Measurements from ENCODE around the gene C3orf62.
A peak's percentile ranks its signal among the peaks of the same experiment; 100 is the strongest.
"Not testable (repeated sequence)": the region's sequence is repeated elsewhere in the genome, so short reads cannot be mapped to it uniquely, and the experiment has no call there.

C3orf62 gene

DNA sequence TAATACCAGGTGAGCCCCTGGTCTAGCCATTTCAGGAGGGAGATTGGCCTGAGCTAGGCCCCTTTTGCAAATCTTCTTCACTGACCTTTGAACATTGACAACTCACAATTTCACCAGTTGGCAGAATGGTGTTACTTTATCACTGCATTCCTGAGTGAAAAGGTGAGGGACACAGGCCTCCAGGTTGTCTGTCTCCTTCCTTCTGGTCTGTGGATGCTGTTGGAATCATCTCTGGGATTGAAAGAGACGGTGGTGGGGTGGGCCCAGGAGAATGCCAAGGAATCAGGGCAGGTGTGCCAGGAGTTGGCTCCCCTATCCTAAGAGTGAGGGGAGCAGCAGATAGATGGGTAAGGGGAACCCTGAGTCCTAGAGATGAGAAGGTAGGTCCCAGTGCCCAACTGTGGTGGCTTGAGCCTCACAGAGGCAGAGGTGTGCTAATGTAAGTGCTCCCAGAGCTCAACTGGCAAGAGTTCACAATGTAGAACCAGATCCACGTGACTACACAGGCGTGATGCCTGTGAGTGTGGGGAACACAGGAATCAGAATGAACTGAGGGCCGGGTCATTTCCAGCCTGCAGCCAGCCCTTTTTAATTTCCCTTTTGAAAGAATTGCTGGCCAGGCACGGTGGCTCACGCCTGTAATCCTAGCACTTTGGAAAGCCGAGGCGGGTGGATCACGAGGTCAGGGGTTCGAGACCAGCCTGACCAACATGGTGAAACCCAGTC lies 11.2 kb downstream of the C3orf62 start:
- no peak overlapping the region for H3K4me3 ChIP-seq (ENCODE audit: low read depth in 1 of 2, low read length in 2 of 2)
- H3K9ac ChIP-seq (ENCODE audit: low read length): no peak overlapping the region
- no peaks in the 10 kb centered on the region for H3K36me3 ChIP-seq (ENCODE audit: insufficient read depth, low read length)
- H3K27ac ChIP-seq (ENCODE audit: low read depth, low read length): no peak overlapping the region
- H3K9me3 ChIP-seq (ENCODE audit: low read length): no peaks in the 10 kb centered on the region
- peaks cover 9% of the 10 kb centered on the region for H3K4me1 ChIP-seq (ENCODE audit: insufficient read depth, low read length)
- no peaks in the 10 kb centered on the region for H3K27me3 ChIP-seq (ENCODE audit: control insufficient read depth in 1 of 2, insufficient read depth in 2 of 2, low read length in 2 of 2)

DNA sequence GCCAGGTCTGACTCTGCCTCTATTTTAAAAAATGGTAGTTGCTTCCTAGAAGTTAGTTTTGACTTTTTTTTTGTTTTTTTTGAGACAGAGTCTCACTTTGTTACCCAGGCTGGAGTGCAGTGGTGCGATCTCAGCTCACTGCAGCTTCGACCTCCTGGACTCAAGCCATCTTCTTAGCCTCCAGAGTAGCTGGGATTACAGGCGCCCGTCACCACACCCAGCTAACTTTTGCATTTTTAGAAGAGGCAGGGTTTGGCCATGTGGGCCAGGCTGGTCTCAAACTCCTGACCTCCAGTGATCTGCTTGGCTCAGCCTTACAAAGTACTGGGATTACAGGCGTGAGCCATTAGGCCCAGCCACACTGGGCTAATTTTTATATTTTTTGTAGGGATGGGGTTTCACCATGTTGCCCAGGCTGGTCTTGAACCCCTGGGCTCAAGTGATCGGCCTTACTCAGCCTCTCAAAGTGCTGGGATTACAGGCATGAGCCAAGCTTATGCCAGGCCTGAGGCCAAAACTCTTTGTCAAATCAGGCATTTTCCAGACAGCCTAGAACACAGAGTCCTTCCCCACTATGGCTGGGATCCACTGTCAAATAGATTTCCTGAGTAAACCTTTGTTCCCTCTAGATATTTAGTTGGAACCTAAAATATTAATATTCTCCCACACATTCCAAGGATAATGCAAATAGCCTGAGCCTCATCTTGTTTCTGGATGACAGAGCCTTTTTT lies 13.7 kb downstream of the C3orf62 start:
- no peak overlapping the region for H3K27ac ChIP-seq (ENCODE audit: low read depth, low read length)
- no peak overlapping the region for H3K9ac ChIP-seq (ENCODE audit: low read length)
- no peaks in the 10 kb centered on the region for H3K9me3 ChIP-seq (ENCODE audit: low read length)
- peaks cover 9% of the 10 kb centered on the region for H3K4me1 ChIP-seq (ENCODE audit: insufficient read depth, low read length)
- no peaks in the 10 kb centered on the region for H3K27me3 ChIP-seq (ENCODE audit: control insufficient read depth in 1 of 2, insufficient read depth in 2 of 2, low read length in 2 of 2)
- H3K36me3 ChIP-seq (ENCODE audit: insufficient read depth, low read length): no peaks in the 10 kb centered on the region
- H3K4me3 ChIP-seq (ENCODE audit: low read depth in 1 of 2, low read length in 2 of 2): no peak overlapping the region

GRCh38 chr3:49260806-49261324 lies 16.2 kb downstream of the C3orf62 start:
- Histone ChIP-seq H3K9ac (ENCODE audit: low read length) (no peak overlapping the region), H3K4me3 (ENCODE audit: low read depth in 1 of 2, low read length in 2 of 2) (no peak overlapping the region), H3K4me1 (ENCODE audit: insufficient read depth, low read length) (peaks cover 18% of the 10 kb centered on the region), H3K27me3 (ENCODE audit: control insufficient read depth in 1 of 2, insufficient read depth in 2 of 2, low read length in 2 of 2) (no peaks in the 10 kb centered on the region), H3K9me3 (ENCODE audit: low read length) (no peaks in the 10 kb centered on the region), H3K36me3 (ENCODE audit: insufficient read depth, low read length) (no peaks in the 10 kb centered on the region), H3K27ac (ENCODE audit: low read depth, low read length) (no peak overlapping the region)

GRCh38 chr3:49257187-49257586 lies 19.8 kb downstream of the C3orf62 start:
- H3K36me3 ChIP-seq (ENCODE audit: insufficient read depth, low read length): no peaks in the 10 kb centered on the region
- H3K4me1 ChIP-seq (ENCODE audit: insufficient read depth, low read length): peaks cover 29% of the 10 kb centered on the region
- H3K27me3 ChIP-seq (ENCODE audit: control insufficient read depth in 1 of 2, insufficient read depth in 2 of 2, low read length in 2 of 2): no peaks in the 10 kb centered on the region
- no peaks in the 10 kb centered on the region for H3K9me3 ChIP-seq (ENCODE audit: low read length)
- H3K27ac ChIP-seq (ENCODE audit: low read depth, low read length): no peak overlapping the region
- H3K4me3 ChIP-seq (ENCODE audit: low read depth in 1 of 2, low read length in 2 of 2): no peak overlapping the region
- H3K9ac ChIP-seq (ENCODE audit: low read length): no peak overlapping the region

DNA sequence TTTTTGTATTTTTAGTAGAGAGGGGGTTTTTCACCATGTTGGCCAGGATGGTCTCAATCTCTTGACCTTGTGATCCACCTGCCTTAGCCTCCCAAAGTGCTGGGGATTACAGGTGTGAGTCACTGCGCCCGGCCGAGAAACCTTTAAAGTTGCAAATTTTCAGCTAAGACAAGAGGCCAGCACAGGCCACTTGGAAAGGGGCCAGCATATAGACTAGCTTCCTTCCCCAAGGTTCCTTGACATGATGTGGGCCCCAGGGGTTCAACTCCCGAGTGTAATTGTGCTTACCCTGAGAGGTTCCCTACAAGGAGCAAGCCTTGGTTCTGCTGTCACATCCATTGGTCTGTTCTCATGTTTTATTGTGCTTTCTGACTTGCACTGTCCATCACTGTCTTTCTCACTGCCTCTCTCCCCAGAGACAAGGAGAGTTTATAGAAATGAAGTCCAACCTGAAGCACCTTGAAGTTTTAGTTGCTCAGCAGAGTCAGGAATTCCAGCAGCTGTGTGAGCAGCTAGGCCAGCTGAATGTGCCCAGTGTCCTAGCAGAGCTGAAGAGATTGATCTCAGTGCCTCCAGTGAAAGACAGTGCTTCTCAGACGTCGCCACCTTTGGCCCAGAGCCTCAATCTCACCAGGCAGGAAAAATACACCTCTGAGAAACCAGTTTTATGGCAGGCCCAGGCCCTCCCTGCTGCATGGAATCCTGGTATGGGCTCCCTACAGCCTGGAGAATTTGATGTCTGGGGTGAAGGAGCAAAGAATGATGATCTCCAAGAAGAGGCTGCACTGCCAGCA lies 21.1 kb downstream of the C3orf62 start:
- H3K9me3 ChIP-seq (ENCODE audit: low read length): no peaks in the 10 kb centered on the region
- H3K27ac ChIP-seq (ENCODE audit: low read depth, low read length): no peak overlapping the region
- H3K9ac ChIP-seq (ENCODE audit: low read length): no peak overlapping the region
- H3K36me3 ChIP-seq (ENCODE audit: insufficient read depth, low read length): no peaks in the 10 kb centered on the region
- H3K4me3 ChIP-seq (ENCODE audit: low read depth in 1 of 2, low read length in 2 of 2): no peak overlapping the region
- no peaks in the 10 kb centered on the region for H3K27me3 ChIP-seq (ENCODE audit: control insufficient read depth in 1 of 2, insufficient read depth in 2 of 2, low read length in 2 of 2)
- peaks cover 29% of the 10 kb centered on the region for H3K4me1 ChIP-seq (ENCODE audit: insufficient read depth, low read length)

- Histone ChIP-seq H3K4me3 (ENCODE audit: low read depth in 1 of 2, low read length in 2 of 2) (no peak overlapping the region), H3K36me3 (ENCODE audit: insufficient read depth, low read length) (no peaks in the 10 kb centered on the region), H3K9me3 (ENCODE audit: low read length) (no peaks in the 10 kb centered on the region), H3K27me3 (ENCODE audit: control insufficient read depth in 1 of 2, insufficient read depth in 2 of 2, low read length in 2 of 2) (no peaks in the 10 kb centered on the region), H3K27ac (ENCODE audit: low read depth, low read length) (no peak overlapping the region), H3K9ac (ENCODE audit: low read length) (peak overlapping the region; percentile 36), H3K4me1 (ENCODE audit: insufficient read depth, low read length) (peaks cover 29% of the 10 kb centered on the region)
Measured at GRCh38 chr3:49255112-49255511, 21.9 kb downstream of the C3orf62 start.

- Histone ChIP-seq H3K9me3 (ENCODE audit: low read length) (no peaks in the 10 kb centered on the region), H3K27ac (ENCODE audit: low read depth, low read length) (no peak overlapping the region), H3K4me1 (ENCODE audit: insufficient read depth, low read length) (peaks cover 31% of the 10 kb centered on the region), H3K36me3 (ENCODE audit: insufficient read depth, low read length) (no peaks in the 10 kb centered on the region), H3K4me3 (ENCODE audit: low read depth in 1 of 2, low read length in 2 of 2) (no peak overlapping the region), H3K9ac (ENCODE audit: low read length) (no peak overlapping the region), H3K27me3 (ENCODE audit: control insufficient read depth in 1 of 2, insufficient read depth in 2 of 2, low read length in 2 of 2) (no peaks in the 10 kb centered on the region)
Measured at GRCh38 chr3:49253512-49253911, 23.5 kb downstream of the C3orf62 start.

DNA sequence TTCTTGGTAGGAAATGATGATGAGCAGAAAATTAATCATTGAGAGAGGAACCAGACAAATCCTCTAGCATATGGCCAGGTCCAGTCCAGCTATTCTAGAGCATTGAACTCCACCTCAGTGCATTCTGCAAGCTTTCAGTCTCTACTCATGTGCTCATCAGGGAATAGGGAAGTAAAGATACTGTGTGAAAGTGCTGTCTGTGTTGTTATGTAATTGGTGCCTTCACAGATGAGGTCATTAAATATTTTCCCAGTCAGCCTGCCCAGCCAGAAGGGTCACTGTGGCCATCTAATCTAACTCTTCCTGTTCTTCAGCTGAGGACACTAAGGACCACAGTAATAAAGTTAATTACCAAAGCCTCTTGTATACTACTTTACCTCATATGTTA lies 28.2 kb downstream of the C3orf62 start:
- H3K4me3 ChIP-seq (ENCODE audit: low read depth in 1 of 2, low read length in 2 of 2): no peak overlapping the region
- H3K27ac ChIP-seq (ENCODE audit: low read depth, low read length): no peak overlapping the region
- no peaks in the 10 kb centered on the region for H3K36me3 ChIP-seq (ENCODE audit: insufficient read depth, low read length)
- no peaks in the 10 kb centered on the region for H3K27me3 ChIP-seq (ENCODE audit: control insufficient read depth in 1 of 2, insufficient read depth in 2 of 2, low read length in 2 of 2)
- peaks cover 4% of the 10 kb centered on the region for H3K4me1 ChIP-seq (ENCODE audit: insufficient read depth, low read length)
- H3K9me3 ChIP-seq (ENCODE audit: low read length): no peaks in the 10 kb centered on the region
- H3K9ac ChIP-seq (ENCODE audit: low read length): no peak overlapping the region

DNA sequence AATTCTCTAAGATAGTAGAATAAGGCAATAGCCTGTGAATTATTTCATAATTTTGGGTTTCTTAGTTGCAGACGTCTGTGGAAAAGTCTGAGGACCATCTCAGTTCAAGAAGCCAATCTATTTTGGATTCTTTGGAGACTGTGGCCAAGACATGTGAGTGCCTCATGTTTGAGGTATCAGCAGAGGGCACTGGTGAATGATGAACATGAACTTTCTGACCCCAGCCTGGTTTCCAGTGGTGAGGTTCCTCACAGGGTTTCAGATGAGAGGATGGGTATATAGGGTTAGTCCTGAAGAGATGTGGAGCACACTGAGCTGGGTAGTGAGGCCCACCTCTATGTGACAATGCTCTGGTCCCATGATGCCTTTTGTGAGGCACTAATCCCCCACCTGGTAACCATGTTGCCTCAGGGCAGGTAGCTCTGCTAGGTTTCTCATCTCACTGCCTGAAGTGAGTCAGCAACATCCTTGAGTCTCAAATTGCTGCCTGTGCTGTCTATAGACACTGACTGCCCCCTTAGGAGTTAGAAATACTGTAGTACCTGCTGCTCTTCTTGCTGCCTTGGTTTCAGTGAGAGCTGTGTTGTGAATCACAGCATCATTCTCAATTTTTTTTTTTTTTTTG lies 32.3 kb downstream of the C3orf62 start:
- Histone ChIP-seq H3K9me3 (ENCODE audit: low read length) (no peaks in the 10 kb centered on the region), H3K27me3 (ENCODE audit: control insufficient read depth in 1 of 2, insufficient read depth in 2 of 2, low read length in 2 of 2) (no peaks in the 10 kb centered on the region), H3K36me3 (ENCODE audit: insufficient read depth, low read length) (no peaks in the 10 kb centered on the region), H3K4me3 (ENCODE audit: low read depth in 1 of 2, low read length in 2 of 2) (no peak overlapping the region), H3K27ac (ENCODE audit: low read depth, low read length) (no peak overlapping the region), H3K4me1 (ENCODE audit: insufficient read depth, low read length) (peaks cover 4% of the 10 kb centered on the region), H3K9ac (ENCODE audit: low read length) (no peak overlapping the region)

DNA sequence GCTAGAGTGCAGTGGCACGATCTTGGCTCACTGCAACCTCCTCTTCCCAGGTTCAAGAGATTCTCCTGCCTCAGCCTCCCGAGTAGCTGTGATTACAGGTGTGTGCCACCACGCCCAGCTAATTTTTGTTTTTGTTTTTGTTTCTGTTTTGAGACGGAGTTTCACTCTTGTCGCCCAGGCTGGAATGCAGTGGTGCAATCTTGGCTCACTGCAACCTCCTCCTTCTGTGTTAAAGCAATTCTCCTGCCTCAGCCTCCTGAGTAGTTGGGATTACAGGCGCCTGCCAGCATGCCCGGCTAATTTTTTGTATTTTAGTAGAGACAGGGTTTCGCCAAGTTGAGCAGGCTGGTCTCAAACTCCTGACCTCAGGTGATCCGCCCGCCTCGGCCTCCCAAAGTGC lies 36.9 kb downstream of the C3orf62 start:
- H3K4me3 ChIP-seq (ENCODE audit: low read depth in 1 of 2, low read length in 2 of 2); H3K27ac ChIP-seq (ENCODE audit: low read depth, low read length); H3K9ac ChIP-seq (ENCODE audit: low read length); H3K9me3 ChIP-seq (ENCODE audit: low read length); H3K4me1 ChIP-seq (ENCODE audit: insufficient read depth, low read length); H3K36me3 ChIP-seq (ENCODE audit: insufficient read depth, low read length); H3K27me3 ChIP-seq (ENCODE audit: control insufficient read depth in 1 of 2, insufficient read depth in 2 of 2, low read length in 2 of 2): not testable (repeated sequence)

Measured in muscle layer of colon (tissue), 2 donors.